Epithelial cell of proximal tubule (primary cell): ENCODE data around the gene GSX2. TPM values are rescaled to one million over a fixed set of nuclear protein-coding genes. Genes with fewer than 3 reads are reported as not detected.

Experiments used
- DNase-seq: peaks from one replicate; pipeline ENCODE4 v3.0.0-alpha.2; 2011; ENCODE audit warnings: low read depth
- H3K4me3 ChIP-seq: 2 replicates; pipeline ENCODE4 v1.5.1; 2011; ENCODE audit warnings: low read depth, mild to moderate bottlenecking, low read length
- CTCF ChIP-seq: conservative IDR thresholded peaks from 2 replicates; pipeline ENCODE4 v1.5.1; 2012; ENCODE audit warnings: low read depth, mild to moderate bottlenecking, low read length
- total RNA-seq: library from RNA; depleted of rRNA; stranded (reverse); fragments of >200 nt; gene quantifications from 2 replicates; pipeline ENCODE4 v1.2.3, GENCODE V29; 2015

Gene GSX2
- total RNA-seq, 1 donor from 2014 or later = not detected

GRCh38 chr4:54101190-54102041, 1.5 kb downstream of the GSX2 start:
- no peak for TF ChIP-seq CTCF
- no peak overlapping the region for H3K4me3 ChIP-seq

GRCh38 chr4:54102531-54103106, 2.7 kb downstream of the GSX2 start:
- TF ChIP-seq CTCF = no peak
- DNase-seq = no peak
- no peak overlapping the region for H3K4me3 ChIP-seq

More at GRCh38 chr4:54101190-54102041, 1.5 kb downstream of the GSX2 start:
- DNase-seq = no peak

GRCh38 chr4:54103190-54103574, 3.2 kb downstream of the GSX2 start:
- DNase-seq = no peak
- peak overlapping the region; percentile 26 for H3K4me3 ChIP-seq
- TF ChIP-seq CTCF = no peak

- H3K4me3 ChIP-seq = no peak overlapping the region
- DNase-seq = no peak
- TF ChIP-seq CTCF = no peak
Observed at GRCh38 chr4:54104907-54105306, 4.9 kb downstream of the GSX2 start.

- no peak overlapping the region for H3K4me3 ChIP-seq
- TF ChIP-seq CTCF = peak; percentile 5
- no peak for DNase-seq
Observed at GRCh38 chr4:54107951-54108748, 8.2 kb downstream of the GSX2 start.

GRCh38 chr4:54109241-54110018, 9.5 kb downstream of the GSX2 start:
- H3K4me3 ChIP-seq = peak overlapping the region; percentile 12
- no peak for TF ChIP-seq CTCF
- no peak for DNase-seq
